ENCODE measurements around the gene PPIP5K2. TPM values are rescaled to one million over a fixed set of nuclear protein-coding genes. Genes with fewer than 3 reads are reported as not detected.
"Not testable (repeated sequence)": the region's sequence is repeated elsewhere in the genome, so short reads cannot be mapped to it uniquely, and the experiment has no call there.

Gene PPIP5K2
- total RNA-seq, 1 donor from 2014 or later, result 76.1 TPM

GRCh38 chr5:103139264-103139865 is 19.3 kb downstream of the PPIP5K2 start:
- TF ChIP-seq CTCF (IDR thresholded peaks at IDR 0.05), result peak; percentile 85
- no peak overlapping the region for H3K27ac Mint-ChIP-seq
- no peaks in the 10 kb centered on the region for H3K9me3 Mint-ChIP-seq
- ATAC-seq (ENCODE audit: low read depth) (peak; percentile 87), DNase-seq (peak; percentile 50)
- POLR2A ChIA-PET, result interaction anchor here (0.7 to 1.0 kb wide), 2 partner anchors 20 to 25 kb away, joined by 3 to 5 read pairs; partner anchors contain the start of genes GIN1 and PPIP5K2
- no peak overlapping the region for H3K4me3 Mint-ChIP-seq
- no peaks in the 10 kb centered on the region for H3K4me1 Mint-ChIP-seq
- CTCF ChIA-PET, result interaction anchor here (0.6 to 2.9 kb wide), 15 partner anchors 9 to 915 kb away, joined by 3 to 29 read pairs (median 5); partner anchors contain the start of genes GIN1 and PPIP5K2
- peaks cover 34% of the 10 kb centered on the region for H3K36me3 Mint-ChIP-seq (ENCODE audit: low read depth)
- intact Hi-C loops (cut with micrococcal nuclease), result loop anchor here (1.0 kb wide), 5 partner anchors 98 to 603 kb away; no protein-coding TSS in a partner anchor
- no peaks in the 10 kb centered on the region for H3K27me3 Mint-ChIP-seq

GRCh38 chr5:103142132-103142531 is 22.0 kb downstream of the PPIP5K2 start:
- H3K27ac Mint-ChIP-seq; ATAC-seq (ENCODE audit: low read depth); H3K4me3 Mint-ChIP-seq; H3K9me3 Mint-ChIP-seq; DNase-seq; CTCF ChIA-PET; H3K4me1 Mint-ChIP-seq; POLR2A ChIA-PET; H3K27me3 Mint-ChIP-seq; intact Hi-C loops (cut with micrococcal nuclease): not testable (repeated sequence)
- H3K36me3 Mint-ChIP-seq (ENCODE audit: low read depth), result peaks cover 25% of the 10 kb centered on the region

- POLR2A ChIA-PET, result no interaction called here
- CTCF ChIA-PET, result interaction anchor here (1.1 kb wide), 1 partner anchor 464 kb away, joined by 4 read pairs; no protein-coding TSS in a partner anchor
- no peak for DNase-seq
- ATAC-seq (ENCODE audit: low read depth), result no peak
- no peaks in the 10 kb centered on the region for H3K27me3 Mint-ChIP-seq
- H3K4me1 Mint-ChIP-seq, result no peaks in the 10 kb centered on the region
- no peaks in the 10 kb centered on the region for H3K9me3 Mint-ChIP-seq
- no peak for TF ChIP-seq CTCF (IDR thresholded peaks at IDR 0.05)
- no peak overlapping the region for H3K27ac Mint-ChIP-seq
- peaks cover 19% of the 10 kb centered on the region for H3K36me3 Mint-ChIP-seq (ENCODE audit: low read depth)
- no peak overlapping the region for H3K4me3 Mint-ChIP-seq
- intact Hi-C loops (cut with micrococcal nuclease), result no loop called here
Measured at GRCh38 chr5:103145196-103145595, 25.1 kb downstream of the PPIP5K2 start.

- peaks cover 22% of the 10 kb centered on the region for H3K36me3 Mint-ChIP-seq (ENCODE audit: low read depth)
- ChIA-PET POLR2A (no interaction called here), CTCF (no interaction called here)
- DNase-seq (no peak), ATAC-seq (ENCODE audit: low read depth) (no peak)
- intact Hi-C loops (cut with micrococcal nuclease), result no loop called here
- H3K4me3 Mint-ChIP-seq, result no peak overlapping the region
- H3K27ac Mint-ChIP-seq, result no peak overlapping the region
- TF ChIP-seq CTCF (IDR thresholded peaks at IDR 0.05), result no peak
- no peaks in the 10 kb centered on the region for H3K9me3 Mint-ChIP-seq
- no peaks in the 10 kb centered on the region for H3K27me3 Mint-ChIP-seq
- H3K4me1 Mint-ChIP-seq, result no peaks in the 10 kb centered on the region
Measured at GRCh38 chr5:103148213-103148612, 28.1 kb downstream of the PPIP5K2 start.

- intact Hi-C loops (cut with micrococcal nuclease), result no loop called here
- no peak for DNase-seq
- POLR2A ChIA-PET, result no interaction called here
- Mint-ChIP-seq H3K4me3 (no peak overlapping the region), H3K27me3 (no peaks in the 10 kb centered on the region), H3K27ac (no peak overlapping the region), H3K9me3 (no peaks in the 10 kb centered on the region), H3K4me1 (no peaks in the 10 kb centered on the region), H3K36me3 (ENCODE audit: low read depth) (peaks cover 43% of the 10 kb centered on the region)
- ATAC-seq (ENCODE audit: low read depth), result no peak
- no peak for TF ChIP-seq CTCF (IDR thresholded peaks at IDR 0.05)
- CTCF ChIA-PET, result interaction anchor here (1.0 kb wide), 1 partner anchor 14 kb away, joined by 3 read pairs; no protein-coding TSS in a partner anchor
Measured at GRCh38 chr5:103151156-103151555, 31.1 kb downstream of the PPIP5K2 start.
